GM15510 (cell line): Measurements from ENCODE around the gene TCERG1L.

Experiments
- POLR2A ChIP-seq: IDR thresholded peaks from 3 replicates; pipeline ENCODE4 v1.6.1; 2011; ENCODE audit warnings: borderline replicate concordance; ENCODE audit not compliant: insufficient read length; ENCODE audit errors: extremely low read depth

Gene TCERG1L

DNA sequence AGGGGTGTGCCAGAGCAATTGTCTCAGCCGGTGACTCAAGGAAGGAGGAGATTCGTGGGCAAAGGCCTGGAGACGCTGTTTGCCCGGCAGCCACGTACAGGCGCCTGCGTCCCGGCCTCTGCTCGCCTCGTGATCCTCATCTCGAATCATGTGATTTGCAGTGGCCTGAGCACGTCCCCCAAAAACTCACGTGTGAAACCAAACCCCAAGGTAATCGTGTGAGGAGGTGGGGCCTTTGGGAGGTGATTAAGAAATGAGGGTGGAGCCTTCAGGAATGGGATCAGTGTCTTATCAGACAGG, 226.8 kb downstream of the TCERG1L start:
- no peak for TF ChIP-seq POLR2A

DNA sequence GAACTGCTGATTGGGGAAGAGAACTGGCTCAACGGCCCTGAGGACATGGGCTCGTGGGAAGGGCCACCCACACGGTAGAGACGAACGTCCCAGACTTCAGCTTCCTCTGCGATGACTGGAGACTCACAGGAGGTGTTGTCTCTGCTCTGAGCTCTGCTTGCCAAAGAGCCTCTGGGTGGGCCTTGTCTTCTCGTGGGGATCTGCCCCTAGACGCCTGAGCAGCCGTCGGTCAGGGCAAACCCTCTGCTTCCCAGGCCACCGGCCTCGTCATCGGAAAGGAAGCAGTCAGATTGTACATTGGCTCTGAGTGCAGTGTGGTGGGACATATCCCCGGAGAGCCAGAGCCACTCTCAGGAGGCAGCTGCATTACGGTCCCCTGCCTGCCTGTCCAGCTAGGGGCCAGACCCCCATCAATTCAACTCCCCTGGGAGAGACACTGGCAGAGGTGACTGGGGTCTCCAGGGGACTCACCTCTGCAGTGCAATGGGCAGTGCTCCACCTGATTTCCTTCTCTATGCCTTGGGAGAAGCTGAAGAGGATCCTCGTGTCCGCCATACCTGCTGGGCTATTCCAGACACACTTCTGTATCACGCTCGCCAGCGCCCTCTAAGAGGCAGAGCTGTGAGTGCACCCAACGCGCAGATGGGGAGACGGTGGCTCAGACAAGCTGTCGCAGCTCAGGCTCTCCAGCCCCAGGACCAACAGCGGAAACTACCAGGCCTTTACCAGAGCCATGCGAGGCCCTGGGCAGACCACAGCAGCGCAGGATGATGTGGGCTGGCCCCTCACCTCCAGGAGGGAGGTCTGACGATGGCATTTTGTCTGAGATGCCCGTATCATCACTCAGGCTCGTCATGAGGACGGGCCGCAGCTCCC, 227.4 kb downstream of the TCERG1L start:
- TF ChIP-seq POLR2A: no peak

DNA sequence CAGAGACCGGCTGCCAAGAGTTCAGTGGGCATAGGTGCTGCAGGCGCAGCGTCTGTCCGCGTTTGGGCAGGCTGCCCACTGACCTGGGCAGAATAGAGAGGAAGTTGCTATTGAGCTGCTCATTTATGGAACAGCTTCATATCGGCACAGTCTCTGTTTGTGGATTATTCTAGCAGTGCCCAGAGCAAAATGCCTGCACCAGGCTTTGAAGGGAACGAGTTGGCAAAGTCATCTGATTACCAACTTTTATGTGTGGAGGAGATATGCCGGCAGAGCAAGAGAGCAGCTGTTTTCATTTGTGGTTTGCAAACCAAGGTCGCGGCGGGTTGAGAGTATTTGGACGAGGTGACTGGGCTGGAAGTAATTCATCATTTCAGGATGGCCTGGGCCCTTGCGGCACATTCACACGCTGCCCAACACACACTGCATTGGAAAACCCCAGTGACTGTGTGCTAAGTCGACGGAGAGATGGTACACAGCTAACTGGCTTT, 228.5 kb downstream of the TCERG1L start:
- TF ChIP-seq POLR2A: no peak

DNA sequence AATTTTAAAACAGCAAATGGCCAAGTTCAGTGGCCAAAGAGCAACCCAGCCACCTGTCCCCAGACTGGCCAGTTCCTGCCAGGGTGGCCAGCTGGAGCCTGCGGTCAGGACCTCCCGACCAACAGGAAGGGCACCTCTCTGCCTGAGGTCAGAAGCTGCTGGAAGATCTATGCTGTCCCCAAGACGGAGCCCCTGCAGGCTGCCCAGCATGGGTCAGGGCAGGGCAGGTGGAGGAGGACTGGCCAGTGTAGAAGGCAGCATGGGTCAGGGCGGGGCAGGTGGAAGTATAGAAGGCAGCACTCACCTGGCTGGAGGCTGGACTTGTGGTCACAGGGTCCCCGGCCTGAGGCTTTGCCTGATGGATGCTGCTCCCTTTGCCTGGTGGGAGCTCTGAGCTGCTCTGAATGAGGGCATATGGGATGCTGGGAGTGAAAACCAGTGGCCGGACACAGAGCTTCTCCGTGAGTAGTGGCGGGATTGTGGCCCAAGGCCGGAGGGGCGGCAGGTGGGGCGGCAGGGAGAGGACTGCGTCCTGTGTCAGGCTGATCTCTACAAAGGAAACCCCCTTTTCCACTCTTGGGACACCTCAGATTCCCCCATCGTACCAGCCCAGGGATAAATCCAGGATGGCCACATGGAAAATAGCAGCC, 229.2 kb downstream of the TCERG1L start:
- TF ChIP-seq POLR2A: no peak

DNA sequence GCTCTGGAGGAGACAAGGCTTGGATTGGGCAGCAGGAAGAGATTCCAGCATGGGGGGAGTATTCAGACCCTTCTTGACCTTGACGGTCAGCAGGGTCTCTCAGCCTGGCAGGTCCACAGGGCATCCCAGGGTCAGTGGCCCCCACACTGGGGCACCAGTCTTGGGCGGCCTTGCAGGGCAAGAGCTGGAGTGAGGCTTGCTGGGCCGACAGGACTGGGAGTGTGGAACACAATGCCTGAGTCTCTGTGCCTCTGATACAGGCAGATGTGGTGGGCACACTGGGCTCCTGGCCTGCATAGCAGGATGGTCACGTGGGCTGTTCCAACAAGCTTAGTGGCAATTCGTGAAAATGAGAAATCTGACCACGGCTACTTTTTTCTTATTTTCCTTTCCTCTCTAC, 229.7 kb downstream of the TCERG1L start:
- TF ChIP-seq POLR2A: no peak

DNA sequence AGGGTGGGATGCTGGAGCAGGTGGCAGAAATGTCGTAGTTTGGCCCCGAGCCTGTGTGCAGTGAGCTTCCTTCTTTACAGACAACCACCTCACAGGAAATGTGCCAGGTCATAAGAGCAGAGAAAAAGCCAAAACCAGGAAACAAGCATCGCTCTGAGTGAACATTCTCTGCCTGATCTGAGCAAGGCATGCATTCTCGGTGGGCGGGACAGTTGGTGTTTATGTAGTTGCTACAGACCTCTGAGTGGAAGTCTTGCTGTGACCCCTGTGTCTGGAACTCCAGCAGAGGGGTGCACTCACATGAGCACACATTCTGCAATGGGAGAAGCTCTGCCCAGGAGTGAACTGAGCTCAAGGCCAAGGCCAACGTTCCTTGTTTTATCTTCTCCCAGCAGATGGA, 230.1 kb downstream of the TCERG1L start:
- TF ChIP-seq POLR2A: no peak

DNA sequence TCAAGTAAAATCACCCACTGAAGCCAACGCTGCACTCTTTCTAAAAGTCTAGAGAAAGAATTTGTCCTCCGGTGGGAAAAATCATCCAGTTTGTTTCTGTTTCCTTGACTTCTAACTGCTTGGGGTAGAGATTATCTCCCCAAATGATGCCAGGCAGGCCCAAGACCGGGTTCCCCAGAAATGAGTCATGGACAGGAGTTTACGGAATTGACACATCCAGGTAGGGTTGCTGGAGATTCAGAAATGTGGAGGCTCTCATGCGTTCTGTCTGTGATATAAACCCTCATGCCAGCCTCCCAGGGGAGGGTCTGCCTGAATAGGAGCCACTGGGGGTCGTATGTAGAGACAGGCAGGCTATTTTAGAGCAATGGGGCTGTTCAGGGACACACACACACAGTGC, 230.9 kb downstream of the TCERG1L start:
- TF ChIP-seq POLR2A: no peak

DNA sequence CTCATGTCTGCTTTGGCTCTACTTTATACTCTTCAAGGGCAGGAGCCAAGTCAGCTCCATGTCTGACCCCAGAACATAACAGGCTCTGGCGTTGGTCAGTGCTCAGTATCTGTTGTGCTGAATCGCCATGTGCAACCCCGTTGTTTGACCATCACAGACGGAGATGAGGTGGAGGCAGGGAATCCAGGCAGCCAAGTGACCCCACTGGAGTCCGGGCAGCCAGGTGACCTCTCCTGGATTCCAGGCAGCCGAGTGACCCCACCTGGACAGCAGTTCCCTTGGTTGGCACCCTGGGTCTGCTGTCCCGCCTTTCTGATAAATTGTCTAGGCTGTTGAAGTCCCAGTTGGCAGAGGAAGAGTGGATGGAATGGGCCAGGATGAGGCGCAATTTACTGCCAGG, 232.2 kb downstream of the TCERG1L start:
- no peak for TF ChIP-seq POLR2A

DNA sequence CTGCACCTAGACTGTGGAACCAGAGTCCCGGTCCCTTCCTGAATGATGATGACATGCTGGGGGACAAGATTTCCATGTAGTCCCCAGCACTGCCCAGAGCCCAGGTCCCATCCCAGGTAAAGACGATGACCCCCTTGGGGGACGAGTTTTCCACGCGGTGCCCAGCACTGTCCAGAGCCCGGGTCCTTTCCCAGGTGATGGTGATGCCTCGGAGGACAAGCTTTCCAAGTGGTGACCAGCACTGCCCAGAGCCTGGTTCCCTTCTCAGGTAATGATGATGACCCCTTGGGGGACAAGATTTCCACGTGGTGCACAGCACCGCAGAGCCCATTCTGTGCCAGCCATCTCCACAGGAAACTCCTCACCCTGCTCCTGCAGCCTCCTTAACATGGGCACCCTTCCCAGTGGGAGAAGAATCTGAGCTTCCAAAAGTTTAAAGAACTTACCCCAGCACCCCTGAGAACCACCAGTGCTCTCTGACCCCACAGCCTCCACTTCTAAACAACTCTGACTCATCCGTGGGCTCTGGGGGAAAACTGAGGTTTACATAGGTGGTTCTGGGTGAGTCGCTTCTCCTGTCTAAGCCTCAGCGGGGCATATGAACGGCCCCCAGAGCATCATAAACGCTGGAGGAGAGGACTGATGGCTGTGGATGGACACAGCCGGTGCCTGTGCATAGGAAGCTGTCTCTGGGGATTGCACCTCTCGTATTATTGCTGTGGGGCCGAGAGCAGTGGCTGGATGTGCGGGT, 233.2 kb downstream of the TCERG1L start:
- TF ChIP-seq POLR2A: no peak

DNA sequence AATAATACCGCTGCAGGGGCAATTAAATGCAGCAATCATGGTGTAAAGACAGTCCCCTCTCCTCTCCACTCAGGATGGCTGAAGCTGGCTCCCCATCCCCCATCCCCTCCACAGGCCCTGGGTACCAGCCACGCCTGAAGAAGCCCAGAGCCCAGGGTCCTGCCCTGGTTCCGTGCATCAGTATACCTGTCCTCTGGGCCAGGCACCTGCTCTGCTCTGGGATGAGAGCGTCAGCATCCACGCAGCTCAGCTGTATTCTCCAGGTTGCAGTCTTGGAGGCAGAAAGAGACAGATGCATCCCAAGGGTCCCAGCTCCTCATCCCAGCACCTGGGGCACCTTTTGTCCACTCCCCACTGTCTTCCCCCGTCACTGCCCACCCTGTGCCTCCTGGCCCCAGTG, 233.8 kb downstream of the TCERG1L start:
- no peak for TF ChIP-seq POLR2A

DNA sequence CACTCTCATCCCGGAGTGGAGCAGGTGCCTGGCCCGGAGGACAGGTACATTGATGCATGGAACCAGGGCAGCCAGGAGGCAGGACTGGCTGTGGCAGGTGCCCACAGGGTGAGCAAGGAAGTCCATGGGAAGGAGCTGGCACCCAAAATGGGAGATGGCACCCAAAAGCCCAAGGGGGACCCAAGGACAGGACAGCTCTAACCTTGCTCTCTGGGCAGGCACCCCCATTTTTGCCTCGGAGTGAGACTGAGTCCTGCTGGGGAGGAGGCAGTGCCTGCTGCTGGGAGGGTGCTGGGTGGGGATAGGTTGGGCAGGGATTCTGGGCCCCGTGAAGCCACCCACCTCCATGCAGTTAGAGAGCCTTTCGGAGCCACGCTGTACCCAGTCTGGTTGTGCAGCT, 234.5 kb downstream of the TCERG1L start:
- no peak for TF ChIP-seq POLR2A

DNA sequence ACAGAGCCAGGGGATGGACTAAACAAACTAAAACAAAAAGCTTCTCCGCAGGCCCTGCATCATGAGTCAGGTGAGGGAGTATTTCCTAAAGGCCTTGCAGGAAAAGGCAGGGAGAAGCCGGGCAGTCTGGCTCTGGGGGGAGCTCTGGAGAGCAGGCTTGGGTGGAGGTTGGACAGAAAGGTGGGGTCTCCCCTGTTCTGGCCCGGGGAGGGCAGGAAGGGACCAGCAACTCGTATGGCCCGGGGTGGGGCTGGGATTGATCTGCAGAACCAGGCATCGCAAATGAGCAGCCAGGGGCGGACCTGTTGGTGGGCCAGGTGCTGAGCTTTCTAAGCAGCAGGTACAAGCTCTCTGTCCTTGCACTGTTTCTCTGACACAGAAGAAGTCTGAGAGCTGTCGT, 235.2 kb downstream of the TCERG1L start:
- no peak for TF ChIP-seq POLR2A

DNA sequence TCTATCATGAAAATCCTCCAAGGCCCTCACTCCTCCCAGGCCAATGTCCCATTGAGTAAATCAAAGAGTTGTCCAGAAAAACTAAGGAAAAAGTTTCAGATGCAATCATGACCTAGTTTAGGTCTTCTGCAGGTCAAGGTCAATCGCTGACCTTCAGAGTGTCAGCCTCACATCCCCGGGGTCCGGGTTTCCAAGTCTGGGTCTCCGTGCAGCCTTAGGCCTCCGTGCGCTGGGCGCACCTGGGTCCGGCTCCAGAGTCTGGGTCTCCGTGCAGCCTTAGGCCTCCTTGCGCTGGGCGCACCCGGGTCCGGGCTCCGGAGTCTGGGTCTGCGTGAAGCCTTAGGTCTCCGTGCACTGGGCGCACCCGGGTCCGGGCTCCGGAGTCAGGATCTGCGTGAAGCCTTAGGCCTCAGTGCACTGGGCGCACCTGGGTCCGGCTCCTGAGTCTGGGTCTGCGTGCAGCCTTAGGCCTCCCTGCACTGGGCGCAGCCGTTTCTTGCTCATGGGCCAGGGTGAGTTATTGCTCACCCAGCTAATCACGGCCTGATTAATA, 236.2 kb downstream of the TCERG1L start:
- no peak for TF ChIP-seq POLR2A

DNA sequence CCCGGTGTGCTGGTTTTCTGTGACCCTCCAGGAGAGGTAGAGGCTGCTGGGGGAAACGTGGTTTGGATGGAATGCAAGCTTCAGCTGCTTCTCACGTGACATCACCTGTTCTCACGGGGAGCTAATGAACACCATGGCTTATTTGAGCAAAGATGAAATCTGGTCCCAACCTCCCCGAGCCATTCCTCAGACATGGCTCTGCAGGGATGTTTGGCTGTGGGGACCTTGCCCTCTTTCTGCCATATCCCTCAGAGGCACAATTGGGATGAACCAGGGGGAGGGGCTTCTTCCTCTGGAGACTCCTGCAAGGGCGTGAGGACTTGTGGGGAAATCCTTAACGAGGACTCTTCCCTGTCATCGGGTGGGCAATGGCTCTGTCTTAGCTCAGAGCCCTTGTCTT, 236.8 kb downstream of the TCERG1L start:
- no peak for TF ChIP-seq POLR2A

DNA sequence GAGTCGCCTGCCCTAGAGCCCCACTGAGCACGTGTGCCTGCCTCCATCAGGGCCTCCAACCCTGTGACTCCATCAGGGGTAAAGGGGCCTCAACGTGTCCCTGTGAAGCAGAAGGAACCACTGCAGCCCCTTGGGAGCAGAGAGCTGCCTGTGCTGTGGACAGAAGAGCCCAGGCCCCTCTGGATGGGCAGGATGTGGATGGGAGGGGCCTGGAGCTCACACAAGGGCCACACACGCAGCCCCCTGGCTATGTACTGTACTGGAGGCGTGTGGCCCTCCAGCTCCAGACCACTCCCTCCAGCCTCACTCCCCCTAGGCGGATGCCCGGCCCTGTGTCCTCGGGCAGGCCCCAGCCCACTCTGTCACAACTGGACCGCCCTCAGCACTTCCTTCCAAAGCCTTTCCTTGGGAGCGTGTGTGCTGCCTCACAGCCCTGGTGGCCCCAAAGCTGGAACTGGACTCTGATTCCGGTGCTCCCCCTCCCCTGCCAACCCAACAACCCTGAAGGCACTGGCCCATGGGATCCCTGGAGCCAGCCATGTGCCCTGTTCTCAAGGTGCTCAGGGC, 238.0 kb downstream of the TCERG1L start:
- TF ChIP-seq POLR2A: no peak

DNA sequence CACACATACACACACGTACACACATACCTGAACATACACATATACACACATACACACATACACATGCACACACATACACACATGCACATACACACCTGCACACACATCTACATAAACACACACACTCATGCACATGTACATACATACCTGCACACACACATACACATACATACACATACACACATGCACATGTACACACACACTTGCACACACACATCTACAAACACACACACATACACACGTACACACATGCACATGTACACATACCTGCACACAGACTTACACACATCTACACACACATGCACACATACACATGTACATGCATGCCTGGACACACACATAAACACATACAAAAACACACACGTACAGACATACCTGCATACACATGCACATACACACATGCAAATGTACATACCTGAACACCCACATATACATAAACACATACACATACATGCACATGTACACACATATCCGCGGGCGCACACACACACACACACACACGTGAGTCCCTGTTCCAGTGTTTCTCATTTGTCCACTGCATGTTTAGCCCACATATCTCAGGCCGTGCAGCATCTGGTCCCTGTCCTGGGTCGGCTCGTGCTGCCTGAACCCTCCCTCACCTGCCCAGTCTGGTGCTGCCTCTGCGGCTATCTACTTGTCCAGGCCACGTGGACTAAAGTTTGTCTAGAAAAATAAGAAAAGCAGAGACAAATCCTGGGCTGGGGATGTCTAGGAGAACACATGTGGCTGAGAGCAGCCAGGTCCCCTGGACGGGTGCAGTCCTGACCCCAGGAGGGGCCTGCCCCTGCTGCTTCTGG, 238.7 kb downstream of the TCERG1L start:
- no peak for TF ChIP-seq POLR2A
